HG03565 (cell line): ENCODE results near the gene ILDR2.

Experiments used
- ATAC-seq: cut with Tn5 transposase; IDR thresholded peaks from one replicate; pipeline ENCODE4 v1.9.1; 2021; ENCODE audit warnings: mild to moderate bottlenecking, moderate library complexity; ENCODE audit not compliant: unreplicated experiment

The ILDR2 gene

DNA sequence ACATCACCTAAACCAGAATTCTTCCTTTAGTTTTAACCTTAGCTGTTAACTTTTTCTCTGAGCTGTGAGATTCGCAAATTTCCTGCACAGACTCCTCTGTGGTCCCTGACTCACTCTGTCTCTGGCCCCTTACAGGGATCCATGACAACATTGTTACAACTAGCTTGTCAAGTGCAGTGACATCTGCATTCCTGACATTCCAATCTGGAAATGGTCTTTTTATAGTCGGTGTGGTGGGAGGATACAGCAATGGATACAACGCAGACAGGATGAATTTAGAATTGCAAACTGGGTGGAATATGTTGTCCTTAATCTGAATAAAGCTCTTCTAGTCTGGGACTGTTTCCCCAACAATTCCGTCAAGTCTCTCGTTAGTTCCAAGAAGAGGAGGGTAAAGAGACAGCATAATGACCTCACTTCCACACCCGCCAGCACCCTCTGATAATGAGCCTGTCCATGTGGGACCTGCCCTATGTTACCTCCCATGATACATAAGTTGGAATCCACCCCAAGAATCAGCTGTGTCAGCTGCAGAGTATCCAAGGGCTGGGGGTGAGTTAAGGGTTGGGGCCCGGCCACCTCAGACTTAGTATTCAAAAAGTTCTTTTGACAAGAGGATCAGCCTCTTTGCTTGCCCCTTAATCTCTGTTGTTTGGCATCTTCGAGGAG lies 49.4 kb downstream of the ILDR2 start:
- no peak for ATAC-seq

DNA sequence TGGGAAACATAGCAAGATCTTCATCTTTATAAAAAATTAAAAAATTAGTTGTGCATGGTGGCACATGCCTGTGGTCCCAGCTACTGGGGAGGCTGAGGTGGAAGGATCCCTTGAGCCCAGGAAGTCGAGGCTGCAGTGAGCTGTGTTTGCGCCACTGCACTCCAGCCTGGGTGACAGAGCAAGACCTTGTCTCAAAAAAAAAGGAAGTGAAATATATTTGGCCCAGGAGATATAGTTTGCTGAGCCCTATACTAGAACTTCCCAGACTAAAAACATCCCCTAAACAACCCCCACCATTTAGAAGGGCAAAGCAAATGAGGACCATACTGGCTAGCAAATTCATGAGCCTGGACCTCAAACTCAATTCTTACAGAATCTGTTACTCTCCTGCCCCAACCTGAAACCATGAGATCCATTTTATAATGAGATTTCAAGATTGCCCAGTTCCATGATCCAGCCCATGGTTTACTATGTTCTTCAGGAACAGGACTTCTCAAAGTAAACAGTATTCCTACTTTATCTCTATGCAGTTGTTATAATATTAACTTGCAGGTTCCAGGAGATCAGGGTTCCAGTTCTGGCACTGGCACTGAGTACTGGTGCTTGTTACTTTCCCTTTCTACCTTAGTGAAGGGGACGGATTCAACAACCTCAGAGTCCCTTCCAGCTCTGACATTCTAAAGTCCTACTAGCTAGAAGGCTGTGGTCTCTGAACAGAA lies 50.4 kb downstream of the ILDR2 start:
- peak; percentile 75 for ATAC-seq

DNA sequence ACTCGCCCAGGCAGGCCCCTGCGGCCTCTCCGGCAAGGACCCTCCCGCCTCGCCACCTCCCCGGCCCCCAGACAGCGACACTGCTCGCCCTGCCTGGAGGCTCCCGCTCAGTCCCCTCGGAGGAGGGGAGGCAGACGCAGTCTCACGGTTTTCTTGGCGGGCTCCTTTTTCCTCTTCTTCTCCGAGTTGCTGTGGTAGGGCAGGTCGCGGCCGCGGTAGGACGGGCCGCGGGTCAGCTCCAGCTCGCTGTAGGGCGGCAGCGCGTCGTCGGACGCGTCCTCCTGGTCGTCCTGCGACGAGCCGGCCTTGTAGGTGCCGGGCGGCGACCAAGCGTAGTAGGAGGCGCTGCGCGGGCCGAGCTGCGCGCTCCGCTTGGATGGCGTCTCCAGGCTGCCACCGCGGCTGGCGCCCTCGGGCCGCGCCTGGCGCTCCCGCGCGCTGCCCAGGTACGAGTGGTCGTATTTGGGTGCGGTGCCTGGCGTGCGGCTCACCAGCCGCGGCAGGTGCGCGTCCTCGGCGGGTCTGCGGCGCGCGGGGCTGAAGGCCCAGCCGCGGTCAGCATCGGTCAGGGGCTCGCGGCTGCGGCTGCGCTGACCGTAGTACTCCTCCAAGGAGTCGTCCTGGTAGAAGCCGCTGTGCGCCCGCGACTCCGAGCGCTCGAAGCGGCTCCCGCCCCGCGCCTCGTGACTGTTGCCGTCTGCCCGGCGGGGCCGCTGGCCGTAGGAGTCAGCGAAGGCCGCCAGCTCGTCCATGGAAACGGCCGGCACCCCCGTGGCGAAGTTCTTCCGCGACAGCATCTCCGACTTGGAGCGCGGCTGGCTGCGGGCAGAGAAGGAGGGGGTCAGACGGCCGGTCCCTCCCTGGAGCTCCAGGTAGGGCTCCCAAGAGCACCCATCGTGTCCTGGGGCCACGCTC lies 54.5 kb downstream of the ILDR2 start:
- no peak for ATAC-seq

DNA sequence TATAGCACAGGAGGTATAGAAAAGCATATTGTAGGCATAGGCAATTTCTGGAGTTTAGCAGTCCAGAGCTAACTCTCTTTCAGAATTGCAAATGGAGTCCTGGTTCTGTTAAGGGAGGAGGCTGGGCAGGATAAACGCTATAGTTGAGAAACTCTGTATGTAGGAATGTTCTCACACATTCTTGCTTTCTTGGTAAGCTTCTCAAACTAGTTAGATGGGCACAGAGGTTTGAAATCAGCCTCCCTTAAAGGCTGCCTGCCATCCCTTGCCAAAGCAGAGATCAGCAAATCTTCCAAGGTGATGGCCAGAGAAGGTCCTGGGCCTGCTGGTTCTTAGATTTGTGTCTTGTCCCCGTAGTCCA lies 56.4 kb downstream of the ILDR2 start:
- ATAC-seq, result no peak

DNA sequence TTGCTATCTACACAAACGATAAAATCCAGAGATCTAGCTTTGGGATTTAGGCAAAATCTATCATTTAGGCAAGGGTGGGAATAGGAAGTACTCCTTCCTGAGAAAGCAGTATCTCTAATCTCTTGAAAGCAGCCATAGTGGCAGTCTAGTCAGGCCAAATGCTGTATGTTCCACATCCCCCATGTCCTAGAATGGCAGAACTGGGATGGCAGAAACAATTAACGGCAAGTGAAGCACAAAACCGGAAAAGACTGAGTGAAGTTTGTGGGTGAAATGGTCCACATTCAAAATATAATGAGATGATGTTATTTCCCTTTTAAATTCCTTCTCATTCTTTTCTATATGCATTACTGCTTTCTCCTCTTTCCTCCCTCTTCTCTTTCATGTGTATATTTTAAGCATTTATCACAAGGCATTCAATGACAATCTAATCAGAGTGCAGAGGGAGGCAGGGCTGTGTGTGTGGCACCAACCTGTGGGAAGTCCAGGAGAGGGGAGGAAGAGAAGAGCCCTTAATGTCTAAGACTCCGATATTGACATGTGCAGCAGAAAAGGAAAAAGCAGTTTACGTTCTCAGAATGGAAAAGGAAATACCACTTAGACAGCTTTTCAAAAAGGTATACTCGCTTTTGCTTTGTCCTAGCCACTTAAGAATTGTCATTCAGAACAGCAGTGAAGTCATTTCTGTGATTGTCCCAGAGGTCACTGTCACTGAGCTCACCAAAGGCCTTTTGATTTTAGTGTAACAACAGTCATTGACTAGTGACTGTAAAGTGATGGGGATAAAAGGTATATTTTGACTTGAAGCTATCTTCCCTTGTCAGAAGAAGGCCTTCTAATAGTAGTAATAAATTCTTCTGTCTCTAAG lies 57.0 kb downstream of the ILDR2 start:
- no peak for ATAC-seq

DNA sequence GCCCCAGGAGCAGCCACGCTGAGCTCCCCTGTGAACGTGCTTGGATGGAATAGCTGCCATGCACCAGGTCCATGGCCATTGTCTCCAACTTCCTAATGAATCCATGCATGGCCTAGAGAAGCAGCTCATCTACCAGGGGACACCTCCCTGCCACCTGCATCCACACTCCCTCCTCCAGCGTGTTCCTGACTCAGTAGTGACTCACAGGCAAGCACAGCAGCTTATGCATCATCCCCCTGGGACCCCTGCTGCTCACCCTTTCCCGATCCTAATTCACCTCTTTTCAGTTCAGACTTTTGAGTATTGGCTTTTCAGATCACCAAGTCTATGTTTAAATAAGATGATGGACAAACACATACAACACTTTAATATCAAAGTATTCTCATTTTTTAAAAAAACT lies 59.4 kb downstream of the ILDR2 start:
- ATAC-seq, result no peak

DNA sequence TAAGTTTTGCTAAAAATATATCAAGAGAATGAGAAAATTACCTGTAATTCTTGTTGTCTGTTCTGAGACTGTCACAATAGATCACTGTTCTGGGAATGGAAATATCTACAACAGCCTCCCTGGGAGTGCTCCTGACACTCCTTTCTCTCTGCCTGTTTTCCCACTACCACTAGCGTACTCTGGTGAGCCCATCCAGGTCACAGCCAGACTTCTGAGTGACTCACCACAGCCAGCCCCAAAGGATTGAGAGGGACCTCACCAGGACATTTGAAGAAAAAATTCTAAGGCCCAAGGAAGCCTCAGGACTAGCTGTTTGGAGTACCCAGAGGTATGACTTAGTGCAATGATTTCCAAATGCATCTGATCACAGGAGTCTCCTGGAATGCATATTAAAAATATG lies 60.3 kb downstream of the ILDR2 start:
- no peak for ATAC-seq

DNA sequence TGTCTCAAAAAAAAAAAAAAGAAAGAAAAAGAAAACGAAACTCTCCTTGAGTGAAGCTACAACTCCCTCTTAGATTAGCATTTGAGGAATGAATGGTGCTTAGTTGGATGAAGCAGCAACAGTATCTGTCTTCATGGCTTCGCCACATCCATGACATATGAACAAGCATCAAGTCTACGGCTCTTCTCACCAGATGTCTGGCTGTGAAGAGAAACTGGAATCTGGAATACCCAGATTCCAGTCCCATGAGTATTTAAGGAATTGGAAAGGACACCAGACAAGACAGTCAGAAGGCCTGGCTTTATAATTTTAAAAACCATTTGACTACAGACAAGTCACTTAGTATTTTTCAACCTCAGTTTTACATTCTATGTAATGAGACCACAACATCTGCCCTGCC lies 61.2 kb downstream of the ILDR2 start:
- no peak for ATAC-seq

DNA sequence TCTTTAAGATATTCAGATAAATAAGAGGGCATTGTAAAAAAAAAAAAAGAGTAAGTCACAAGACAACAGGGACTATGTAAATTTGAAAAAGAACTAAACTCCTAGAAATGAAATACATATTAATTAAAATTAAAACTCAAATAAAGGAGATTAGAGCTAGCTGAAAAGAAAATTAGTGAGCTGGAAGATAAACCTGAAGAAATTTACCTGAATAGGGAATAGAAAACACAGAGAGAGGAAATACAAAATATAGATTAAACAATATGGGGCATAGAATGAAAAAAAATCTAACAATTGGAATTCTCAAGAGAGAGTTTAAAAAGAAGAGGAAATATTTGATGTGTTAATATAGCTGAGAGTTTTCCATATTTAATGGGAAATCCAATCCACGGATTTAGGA lies 63.7 kb downstream of the ILDR2 start:
- ATAC-seq, result no peak

DNA sequence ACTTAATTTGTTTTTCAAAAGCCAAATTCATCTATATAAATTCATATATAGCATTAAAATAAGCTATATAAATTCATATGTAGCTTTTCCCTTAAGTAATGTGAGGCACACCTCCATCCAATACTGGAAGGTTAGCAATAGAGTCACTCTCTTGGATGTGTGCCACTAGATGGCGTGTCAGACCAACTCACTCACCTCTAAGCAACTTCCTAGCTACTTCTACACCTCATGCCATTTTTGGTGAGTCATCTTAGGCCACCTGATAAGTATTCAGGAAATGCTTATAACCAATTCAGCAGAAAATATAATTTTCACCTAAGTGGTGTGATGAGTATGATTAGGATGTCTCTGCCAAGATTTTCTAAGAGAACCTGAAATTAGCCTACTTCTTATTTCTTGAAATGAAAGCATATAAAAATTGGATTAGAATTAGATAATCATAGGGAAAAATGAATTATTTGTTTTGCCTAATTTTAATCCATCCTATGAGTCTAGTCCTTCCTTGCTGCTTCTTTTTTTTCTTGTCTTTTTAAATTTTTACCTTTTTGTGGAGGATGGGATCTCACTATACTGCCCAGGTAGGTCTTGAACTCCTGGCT lies 64.8 kb downstream of the ILDR2 start:
- peak; percentile 97 for ATAC-seq

DNA sequence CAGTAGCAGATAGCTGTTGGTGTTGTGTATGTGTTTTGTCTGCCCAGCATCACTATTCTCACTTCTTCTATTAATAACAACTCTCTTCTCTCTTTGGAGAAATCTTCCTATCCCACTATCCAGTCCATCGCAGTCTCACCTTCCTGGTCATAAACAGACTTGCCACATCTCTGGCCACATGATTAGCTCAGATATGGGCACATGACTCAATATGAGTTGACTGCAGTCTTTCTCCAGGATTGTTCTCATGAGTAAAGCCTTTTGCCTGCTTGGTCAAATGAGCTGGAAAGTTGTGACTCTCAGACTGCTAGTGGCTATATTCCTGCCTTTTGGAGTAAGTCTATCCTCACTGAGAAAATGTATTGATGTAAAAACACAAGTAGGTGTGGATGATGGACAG lies 66.4 kb downstream of the ILDR2 start:
- no peak for ATAC-seq

DNA sequence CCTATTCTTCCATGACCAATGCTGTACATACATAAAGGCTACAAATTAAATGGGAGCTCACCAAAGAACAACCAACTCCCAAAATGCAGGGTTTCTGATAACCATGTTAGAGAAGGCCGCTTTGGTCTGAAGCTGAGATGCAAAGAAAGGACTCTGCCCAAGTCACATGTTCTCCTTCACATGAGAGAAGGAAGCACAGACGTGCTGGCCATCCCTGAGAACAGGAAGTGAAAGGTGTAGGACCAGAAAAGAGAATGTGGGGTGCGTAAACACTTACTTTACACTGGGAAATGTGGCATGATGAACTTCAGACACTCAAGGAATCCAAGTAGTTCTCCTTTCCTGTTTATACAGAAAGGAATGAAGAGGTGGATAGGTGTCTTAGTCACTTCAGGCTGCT lies 67.6 kb downstream of the ILDR2 start:
- no peak for ATAC-seq

DNA sequence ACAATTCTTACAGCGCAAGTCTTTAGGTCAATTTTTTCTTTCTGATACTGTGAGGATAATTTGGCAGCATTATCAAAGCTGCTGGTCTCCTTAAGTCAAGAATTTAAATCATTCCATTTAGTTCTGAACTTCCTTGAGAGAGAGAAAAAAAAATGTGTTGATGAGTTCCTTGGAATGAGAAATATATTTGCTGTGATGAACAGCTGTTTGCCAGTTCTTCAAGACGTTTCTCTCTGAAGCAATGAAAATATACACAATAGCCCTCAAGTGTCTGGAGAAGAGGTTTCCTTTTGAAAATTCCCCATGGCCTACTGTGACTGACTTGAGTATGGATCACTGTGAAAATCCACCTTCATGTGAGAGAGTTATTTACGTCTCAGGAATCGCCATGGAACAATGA lies 68.3 kb downstream of the ILDR2 start:
- ATAC-seq, result no peak

DNA sequence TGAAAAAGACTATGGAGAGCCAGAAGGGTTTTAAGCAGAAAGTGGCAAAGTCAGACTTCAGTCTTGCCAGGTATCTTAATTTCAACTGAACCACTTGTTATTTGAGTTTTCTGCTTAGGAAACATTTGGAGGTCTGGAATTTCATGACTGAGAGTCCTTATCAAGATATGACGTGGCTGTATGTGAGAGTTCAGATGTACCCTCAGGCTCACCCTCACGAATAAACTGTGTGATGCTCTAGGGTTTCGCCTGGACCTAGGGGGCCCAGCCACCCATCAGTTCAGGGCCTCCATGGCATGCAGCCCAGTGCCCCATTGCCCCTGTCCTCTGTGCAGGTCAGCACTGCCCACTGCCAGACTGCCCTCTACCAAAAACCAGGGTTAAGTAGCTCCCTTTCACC lies 68.7 kb downstream of the ILDR2 start:
- no peak for ATAC-seq

DNA sequence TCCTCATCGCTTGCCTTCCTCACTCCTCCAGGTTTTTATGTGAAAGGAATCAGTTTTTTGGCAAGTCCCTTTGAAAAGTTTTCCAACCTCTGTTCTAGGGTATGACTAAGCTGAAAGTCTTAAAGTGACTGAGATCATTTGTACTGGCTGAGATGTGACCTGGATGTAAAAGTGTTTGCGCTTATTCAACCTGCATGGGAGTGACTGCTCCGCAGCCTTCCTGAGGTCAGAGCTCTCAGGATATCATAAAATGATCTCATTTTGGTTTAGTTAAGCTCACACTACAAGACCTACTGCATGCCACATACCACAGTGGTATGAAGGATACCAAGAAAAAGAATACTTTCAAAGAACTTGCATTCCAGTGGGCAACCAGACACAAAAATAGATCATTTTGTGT lies 69.4 kb downstream of the ILDR2 start:
- no peak for ATAC-seq

DNA sequence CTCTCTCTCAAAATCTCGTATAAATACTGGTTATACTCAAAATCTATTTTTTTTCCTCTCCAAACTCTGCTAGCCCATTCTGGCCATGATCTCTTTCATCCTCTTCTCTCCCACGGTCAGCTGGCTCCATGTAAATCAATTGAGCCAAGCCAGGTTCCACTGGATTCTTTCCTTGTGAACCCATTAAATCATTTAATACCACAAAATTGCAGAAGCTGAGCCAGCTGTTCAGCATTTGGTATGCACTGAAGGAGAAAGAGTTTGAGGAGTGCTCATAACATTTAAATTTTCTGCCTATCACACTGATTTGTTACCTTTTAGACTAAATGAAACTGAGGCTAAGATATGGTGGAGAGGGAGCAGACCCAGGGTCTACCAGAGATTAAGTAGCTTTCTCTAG lies 70.2 kb downstream of the ILDR2 start:
- ATAC-seq, result no peak

DNA sequence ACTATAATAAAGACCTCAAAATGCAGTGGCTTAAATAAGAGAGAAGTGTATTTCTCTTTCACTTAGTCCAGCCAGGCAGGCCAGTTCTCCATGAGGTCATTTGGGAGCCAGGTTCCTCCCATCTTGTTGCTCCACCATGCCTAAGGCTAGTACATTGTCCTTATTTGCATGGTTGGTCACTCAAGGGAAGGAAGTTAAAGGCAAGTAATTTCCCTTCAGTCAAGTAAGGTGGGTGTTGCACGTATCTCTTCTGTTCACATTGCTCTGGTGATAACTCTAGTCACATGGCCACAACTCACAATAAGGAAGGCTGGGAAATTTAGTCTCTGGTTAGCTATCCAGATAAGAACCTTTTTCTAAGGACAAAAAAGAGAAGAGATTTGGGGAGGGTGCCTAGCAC lies 72.1 kb downstream of the ILDR2 start:
- no peak for ATAC-seq

DNA sequence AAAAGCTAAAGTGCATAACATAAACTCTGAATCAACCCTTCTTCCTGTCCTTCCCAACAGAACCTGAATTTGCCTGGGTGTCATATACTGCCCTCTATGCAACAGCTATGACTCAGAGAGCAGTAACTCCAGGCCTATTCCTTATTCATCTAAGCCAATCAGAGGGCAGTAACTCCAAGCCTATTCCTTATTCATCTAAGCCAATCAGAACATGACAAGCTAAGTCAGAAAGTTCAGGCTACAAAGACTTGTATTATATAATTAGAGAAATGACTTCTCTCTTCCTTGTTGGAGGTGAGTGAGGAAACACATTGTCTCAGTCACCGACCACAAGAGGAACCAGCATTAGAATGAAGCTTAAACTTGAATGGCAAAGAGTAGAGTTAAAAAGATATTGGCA lies 73.1 kb downstream of the ILDR2 start:
- no peak for ATAC-seq

DNA sequence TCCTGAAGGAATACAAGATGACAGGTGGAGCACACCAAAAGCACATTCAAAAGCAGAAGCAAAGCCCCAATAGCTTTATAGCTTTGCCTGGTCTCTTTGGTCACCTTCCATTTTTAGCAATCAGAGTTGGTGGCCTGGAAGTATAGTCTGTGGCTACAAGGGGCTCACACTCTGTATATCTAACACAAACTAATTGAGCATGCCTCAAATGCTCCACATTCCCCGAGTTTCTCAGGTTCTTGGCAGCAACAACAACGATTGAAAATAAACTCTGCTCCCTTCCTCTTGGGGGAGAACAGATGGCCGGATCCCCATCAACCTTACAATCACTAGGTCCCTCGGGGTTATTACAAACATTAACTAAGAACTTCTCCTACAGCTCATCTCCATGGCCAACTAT lies 74.4 kb downstream of the ILDR2 start:
- ATAC-seq, result no peak

DNA sequence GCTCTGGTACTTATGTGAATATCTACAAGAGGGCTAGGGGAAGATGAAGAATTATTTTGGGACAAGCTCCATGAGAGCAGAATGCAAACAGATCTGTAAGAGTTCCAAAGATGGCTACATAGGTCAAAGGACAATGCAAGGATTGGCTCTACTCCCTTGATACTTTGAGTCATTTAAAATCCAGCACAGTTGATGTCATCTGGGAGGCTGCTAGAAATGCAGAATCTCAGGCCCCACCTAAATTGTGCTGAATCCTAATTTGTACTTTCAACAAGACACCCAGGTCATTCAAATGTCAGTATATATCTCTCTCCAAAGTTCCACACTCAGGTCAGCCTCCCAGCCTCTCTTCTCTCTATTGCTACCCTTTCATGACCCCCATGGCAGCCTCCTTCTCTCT lies 75.6 kb downstream of the ILDR2 start:
- no peak for ATAC-seq

DNA sequence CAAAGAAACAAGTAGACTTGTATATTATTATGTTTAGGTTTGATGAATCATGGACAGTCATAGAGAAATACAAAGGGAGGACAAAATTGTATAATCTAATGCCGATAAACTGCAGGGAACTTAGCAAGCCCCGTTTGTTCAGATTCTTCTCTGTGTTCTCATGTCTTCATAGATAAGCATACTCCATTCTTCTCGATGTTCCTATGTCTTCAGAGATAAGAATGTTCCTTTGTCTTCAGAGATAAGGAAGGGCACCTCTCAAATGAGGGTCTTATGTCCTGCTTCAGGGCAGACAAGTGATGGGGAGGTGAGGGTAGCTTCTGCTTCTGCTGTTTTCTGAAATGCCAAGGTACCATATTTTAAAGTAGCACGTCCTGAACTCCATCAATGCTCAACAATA lies 79.6 kb downstream of the ILDR2 start:
- no peak for ATAC-seq
